IMR-90 (cell line): ENCODE results near the gene TBCD. TPM values are rescaled to one million over a fixed set of nuclear protein-coding genes. Genes with fewer than 3 reads are reported as not detected.

ENCODE experiments used
- ATAC-seq: fragments of 200-7000 bp; cut with Tn5 transposase; 2 replicates; pipeline ENCODE4 v1.9.1; 2020; ENCODE audit warnings: low read depth, mild to moderate bottlenecking, moderate library complexity
- BruUV-seq: library from RNA; stranded (reverse); fragments of 400-500 nt; replicated peaks from 2 replicates; lab custom pipeline; 2021; lab: Mats Ljungman, UMichigan
- CTCF ChIA-PET: fragments of 300-600 bp; formaldehyde crosslinking; extraction: SDS; loops from one replicate; lab custom pipeline; 2021; ENCODE audit warnings: antibody characterized with exemption; lab: Yijun Ruan, JAX
- POLR2A ChIA-PET: fragments of 300-600 bp; sonication (Branson Sonifier 250); formaldehyde crosslinking; loops from one replicate; lab custom pipeline; 2022; ENCODE audit warnings: antibody characterized with exemption; ENCODE audit not compliant: unreplicated experiment; lab: Charles Lee
- DNase-seq: peaks from one replicate; pipeline ENCODE4 v3.0.0; 2013
- H2AFZ ChIP-seq: replicated peaks from 2 replicates; pipeline ENCODE3; 2013; ENCODE audit warnings: low read length, mild to moderate bottlenecking; ENCODE audit not compliant: poor library complexity
- H2AK5ac ChIP-seq: 2 replicates; pipeline ENCODE4 v1.6.1; 2013; ENCODE audit warnings: low read depth, low read length, inconsistent platforms
- H2AK9ac ChIP-seq: replicated peaks from 2 replicates; pipeline ENCODE3; 2013; ENCODE audit warnings: mild to moderate bottlenecking, low read depth, low read length, moderate library complexity; ENCODE audit not compliant: poor library complexity
- H2BK120ac ChIP-seq: 2 replicates; pipeline ENCODE4 v1.6.1; 2013; ENCODE audit warnings: low read depth, low read length, inconsistent platforms
- H2BK15ac ChIP-seq: 3 replicates; pipeline ENCODE4 v1.6.1; 2013; ENCODE audit warnings: low read depth, low read length, inconsistent platforms
- H2BK20ac ChIP-seq: 2 replicates; pipeline ENCODE4 v1.6.1; 2013; ENCODE audit warnings: low read depth, mild to moderate bottlenecking, inconsistent platforms, low read length, moderate library complexity
- H2BK5ac ChIP-seq: 2 replicates; pipeline ENCODE4 v1.6.1; 2013; ENCODE audit warnings: mild to moderate bottlenecking, low read depth, low read length, inconsistent platforms; ENCODE audit not compliant: poor library complexity, severe bottlenecking
- H3K14ac ChIP-seq: replicated peaks from 2 replicates; pipeline ENCODE4 v1.6.1; 2013; ENCODE audit warnings: low read depth, low read length, inconsistent platforms
- H3K18ac ChIP-seq: 2 replicates; pipeline ENCODE4 v1.6.1; 2013; ENCODE audit warnings: low read depth, low read length, control low read depth
- H3K23ac ChIP-seq: 2 replicates; pipeline ENCODE4 v1.6.1; 2013; ENCODE audit warnings: low read depth, low read length, inconsistent platforms
- H3K27ac ChIP-seq: 2 replicates; pipeline ENCODE4 v1.5.1; 2013; ENCODE audit warnings: mild to moderate bottlenecking, control low read depth, low read length; ENCODE audit not compliant: insufficient read depth
- H3K27me3 ChIP-seq: 2 replicates; pipeline ENCODE4 v1.6.1; 2013; ENCODE audit warnings: low read length; ENCODE audit not compliant: control insufficient read depth, insufficient read depth
- H3K36me3 ChIP-seq: 2 replicates; pipeline ENCODE4 v1.6.1; 2013; ENCODE audit warnings: low read length, mixed read lengths; ENCODE audit not compliant: control insufficient read depth, insufficient read depth
- H3K4ac ChIP-seq: 2 replicates; pipeline ENCODE4 v1.6.1; 2013; ENCODE audit warnings: low read depth, low read length, inconsistent platforms
- H3K4me1 ChIP-seq: 2 replicates; pipeline ENCODE4 v1.6.1; 2013; ENCODE audit warnings: low read length, mixed read lengths; ENCODE audit not compliant: control insufficient read depth, insufficient read depth
- H3K4me2 ChIP-seq: 2 replicates; pipeline ENCODE4 v1.6.1; 2013; ENCODE audit warnings: low read depth, mild to moderate bottlenecking, control low read depth, low read length, moderate library complexity
- H3K4me3 ChIP-seq: 2 replicates; pipeline ENCODE4 v1.5.1; 2013; ENCODE audit warnings: low read depth, mild to moderate bottlenecking, control low read depth, low read length, moderate library complexity; ENCODE audit not compliant: insufficient read depth
- H3K56ac ChIP-seq: 2 replicates; pipeline ENCODE4 v1.6.1; 2013; ENCODE audit warnings: low read length, inconsistent platforms; ENCODE audit not compliant: insufficient read depth; ENCODE audit errors: extremely low read depth
- H3K79me1 ChIP-seq, 2 experiments: 2 replicates each; pipeline ENCODE4 v1.6.1; 2013; ENCODE audit warnings: low read length in 2 of 2, inconsistent platforms in 1 of 2, low read depth in 1 of 2
- H3K9ac ChIP-seq: 2 replicates; pipeline ENCODE4 v1.6.1; 2013; ENCODE audit warnings: low read depth, low read length, control low read depth
- H3K9me1 ChIP-seq: 2 replicates; pipeline ENCODE4 v1.6.1; 2013; ENCODE audit warnings: low read length, inconsistent platforms; ENCODE audit not compliant: insufficient read depth
- H3K9me3 ChIP-seq: 2 replicates; pipeline ENCODE4 v1.6.1; 2013; ENCODE audit warnings: low read length; ENCODE audit not compliant: control insufficient read depth, insufficient read depth
- H4K20me1 ChIP-seq: 2 replicates; pipeline ENCODE4 v1.6.1; 2013; ENCODE audit warnings: low read length, inconsistent platforms; ENCODE audit not compliant: insufficient read depth
- H4K5ac ChIP-seq: 2 replicates; pipeline ENCODE4 v1.6.1; 2013; ENCODE audit warnings: mild to moderate bottlenecking, low read depth, low read length, control low read depth
- H4K8ac ChIP-seq, 2 experiments: 2 replicates each; pipeline ENCODE4 v1.6.1; 2013; ENCODE audit warnings: low read depth in 2 of 2, low read length in 2 of 2, control low read depth in 1 of 2, inconsistent platforms in 1 of 2
- H4K91ac ChIP-seq: 2 replicates; pipeline ENCODE4 v1.6.1; 2013; ENCODE audit warnings: low read depth, low read length, inconsistent platforms; ENCODE audit not compliant: insufficient read depth
- CHD1 ChIP-seq: IDR thresholded peaks from 2 replicates; pipeline ENCODE4 v1.6.1; 2012; ENCODE audit warnings: low read depth, low read length, improper control_type of control experiment
- FOS ChIP-seq: fragments of 150-350 bp; IDR thresholded peaks from 2 replicates; pipeline ENCODE4 v1.6.1; 2016; ENCODE audit warnings: low read depth, low read length
- MAFK ChIP-seq: IDR thresholded peaks from 2 replicates; pipeline ENCODE4 v1.6.1; 2012; ENCODE audit warnings: low read depth, low read length, improper control_type of control experiment
- MAZ ChIP-seq: IDR thresholded peaks from 2 replicates; pipeline ENCODE4 v1.6.1; 2012; ENCODE audit warnings: low read depth, mild to moderate bottlenecking, low read length, improper control_type of control experiment, moderate library complexity, borderline replicate concordance
- MXI1 ChIP-seq: IDR thresholded peaks from 2 replicates; pipeline ENCODE4 v1.6.1; 2012; ENCODE audit warnings: low read depth, mild to moderate bottlenecking, low read length, moderate library complexity, borderline replicate concordance
- NFE2L2 ChIP-seq: fragments of 150-350 bp; IDR thresholded peaks from 2 replicates; pipeline ENCODE4 v1.6.1; 2016; ENCODE audit warnings: low read depth, mild to moderate bottlenecking, low read length
- POLR2A ChIP-seq: IDR thresholded peaks from 2 replicates; pipeline ENCODE4 v1.6.1; 2012; ENCODE audit warnings: mild to moderate bottlenecking, low read depth, low read length
- RAD21 ChIP-seq: IDR thresholded peaks from 2 replicates; pipeline ENCODE4 v1.6.1; 2012; ENCODE audit warnings: low read length, improper control_type of control experiment
- RCOR1 ChIP-seq: IDR thresholded peaks from 2 replicates; pipeline ENCODE4 v1.6.1; 2012; ENCODE audit warnings: mild to moderate bottlenecking, low read length, improper control_type of control experiment; ENCODE audit not compliant: insufficient replicate concordance
- RFX5 ChIP-seq: IDR thresholded peaks from 2 replicates; pipeline ENCODE4 v1.8.0; 2012; ENCODE audit warnings: low read depth, mild to moderate bottlenecking, low read length, moderate library complexity
- SMC3 ChIP-seq: fragments of 150-350 bp; IDR thresholded peaks from 2 replicates; pipeline ENCODE4 v1.6.1; 2016; ENCODE audit warnings: low read depth, mild to moderate bottlenecking, antibody characterized with exemption, low read length, moderate library complexity
- whole genome bisulfite sequencing, 2 experiments: methylation state at CpG; one replicate each; pipeline versions ENCODE4 v1.1.5 to v1.1.7; 2013; ENCODE audit warnings: missing lambda C conversion rate in 2 of 2; ENCODE audit not compliant: insufficient read length in 1 of 2; ENCODE audit errors: extremely low coverage in 2 of 2; 5-methylcytosine and 5-hydroxymethylcytosine counted together
- dilution Hi-C: fragments of 300-500 bp; cut with HindIII; formaldehyde crosslinking; loops from one replicate; pipeline ENCODE4 v1.14.3; 2018; ENCODE audit warnings: low sequenced_read_pairs; ENCODE audit not compliant: unreplicated experiment
- in situ Hi-C: fragments of 300-500 bp; cut with MboI; formaldehyde crosslinking; loops from 3 replicates; pipeline ENCODE4 v1.14.3; 2019; ENCODE audit warnings: low sequenced_read_pairs, inconsistent platforms, mixed read lengths
- intact Hi-C: fragments of 100-400 bp; cut with micrococcal nuclease; formaldehyde crosslinking; loops from 2 replicates; pipeline ENCODE4 v1.10.0; 2022
- polyA plus RNA-seq, 3 experiments: library from polyadenylated mRNA; depleted of rRNA; stranded (reverse); fragments of >200 nt; gene quantifications; 2 replicates each; pipeline ENCODE4 v1.2.3, GENCODE V29; 2012; ENCODE audit warnings: low replicate concordance in 1 of 3
- total RNA-seq: library from RNA; depleted of rRNA; stranded (reverse); fragments of >200 nt; gene quantifications from 2 replicates; pipeline ENCODE4 v1.2.3, GENCODE V29; 2012
- TF ChIP-seq, protein P1 (sequence below): fragments of 150-350 bp; IDR thresholded peaks from 2 replicates; pipeline ENCODE4 v1.6.1; 2016; ENCODE audit warnings: low read depth, mild to moderate bottlenecking, low read length, moderate library complexity, borderline replicate concordance
- TF ChIP-seq, protein P2 (sequence below): conservative IDR thresholded peaks from 2 replicates; pipeline ENCODE4 v1.5.1; 2012; ENCODE audit warnings: mild to moderate bottlenecking, low read depth, low read length, improper control_type of control experiment
- TF ChIP-seq, protein P3 (sequence below): fragments of 150-350 bp; IDR thresholded peaks from 2 replicates; pipeline ENCODE4 v1.6.1; 2017; ENCODE audit warnings: mild to moderate bottlenecking, antibody characterized with exemption, low read length, low read depth

Gene TBCD
- total and polyA plus RNA-seq, 2 of the 4 experiments (the other 2 are of a cell fraction), result 21.9 to 54.5 TPM

DNA sequence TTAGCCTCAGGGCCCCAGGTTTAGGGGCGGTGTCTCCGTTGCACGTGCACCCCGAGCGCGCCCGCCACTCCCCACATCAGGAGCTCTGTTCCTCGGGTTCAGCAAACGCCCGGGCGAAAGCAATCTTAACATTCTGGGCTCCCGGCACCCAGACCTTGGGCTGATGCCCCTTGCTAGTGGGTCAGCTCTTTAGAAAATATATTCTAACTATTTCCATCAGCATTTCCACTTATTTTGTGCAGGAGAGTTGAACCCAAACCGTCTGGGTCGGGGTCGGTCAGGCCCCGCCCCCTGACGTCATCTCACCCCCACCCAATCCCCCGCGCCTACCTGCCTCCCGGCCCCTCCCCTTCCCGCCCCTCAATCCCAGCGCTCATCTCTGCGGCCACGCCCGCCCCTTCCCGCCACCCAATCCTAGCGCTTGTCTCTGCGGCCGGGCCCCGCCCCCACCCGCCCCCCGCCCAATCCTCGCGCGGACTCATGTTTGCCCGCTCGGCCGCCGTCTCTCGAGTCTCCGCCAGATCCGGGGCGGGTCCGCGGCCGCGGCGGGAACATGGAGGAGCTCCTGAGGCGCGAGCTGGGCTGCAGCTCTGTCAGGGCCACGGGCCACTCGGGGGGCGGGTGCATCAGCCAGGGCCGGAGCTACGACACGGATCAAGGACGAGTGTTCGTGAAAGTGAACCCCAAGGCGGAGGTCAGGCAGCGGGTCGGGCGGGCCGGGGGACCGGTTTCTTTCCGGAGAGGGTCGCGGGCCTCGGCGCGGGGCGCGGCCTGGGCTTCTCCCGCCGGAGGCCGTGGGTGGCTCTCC lies 35.5 kb upstream of the TBCD start, which contains the start of gene FN3KRP:
TSS of gene FN3KRP (plus strand) at position 504 of the 808 bp plus-strand sequence. CDS start at position 554, 50 bp downstream.
- Histone ChIP-seq H3K27me3 (peaks cover 5% of the 10 kb centered on the region; the same call in 1 of the 2 replicates), H4K8ac (peak within 1 kb of the TSS; percentile 57 to 61; a peak in 3 of 4 replicates), H3K4ac (peak within 1 kb of the TSS; percentile 59), H3K9me3 (no peaks in the 10 kb centered on the region), H3K23ac (peak within 1 kb of the TSS; percentile 85; the same call in 1 of the 2 replicates), H3K14ac (peak within 1 kb of the TSS; percentile 59), H2BK20ac (no peak within 1 kb of the TSS), H3K79me1 (peaks cover 10 to 22% of the 10 kb centered on the region in 2 experiments), H2BK120ac (no peak within 1 kb of the TSS), H3K9me1 (peaks cover 6% of the 10 kb centered on the region), H3K18ac (peak within 1 kb of the TSS; percentile 42; the same call in 1 of the 2 replicates), H4K91ac (no peak within 1 kb of the TSS), H3K36me3 (peaks cover 15% of the 10 kb centered on the region), H3K56ac (no peak within 1 kb of the TSS), H2AK9ac (peak within 1 kb of the TSS; percentile 84), H2AK5ac (no peak within 1 kb of the TSS; the same call in 1 of the 2 replicates), H2BK5ac (no peak within 1 kb of the TSS), H3K27ac (peak within 1 kb of the TSS; percentile 87), H3K4me3 (peak within 1 kb of the TSS; percentile 94), H3K4me2 (peak within 1 kb of the TSS; percentile 99), H2BK15ac (no peak within 1 kb of the TSS), H4K5ac (peak within 1 kb of the TSS; percentile 83), H3K4me1 (peaks cover 7% of the 10 kb centered on the region), H2AFZ (peak within 1 kb of the TSS; percentile 93), H4K20me1 (0 out of 2 replicates have a peak, but pooled peaks cover 4% of the 10 kb centered on the region), H3K9ac (peak within 1 kb of the TSS; percentile 94)
- no TSS peak for BruUV-seq
- peak; percentile 83 for DNase-seq
- POLR2A ChIA-PET, result interaction anchor here (0.7 kb wide), 2 partner anchors 15 to 487 kb away, joined by 10 read pairs; no protein-coding TSS in a partner anchor
- in situ Hi-C loops, result no loop called here
- intact Hi-C loops, result no loop called here
- CTCF ChIA-PET, result no interaction called here
- peak; percentile 96 for ATAC-seq
- dilution Hi-C loops, result no loop called here
- WGBS, 2 experiments, result 0% methylated on average over 30 of the region's 75 CpGs; no CpG with 5 or more reads in 1 of the 2 experiments
- TF ChIP-seq, protein P1, sequence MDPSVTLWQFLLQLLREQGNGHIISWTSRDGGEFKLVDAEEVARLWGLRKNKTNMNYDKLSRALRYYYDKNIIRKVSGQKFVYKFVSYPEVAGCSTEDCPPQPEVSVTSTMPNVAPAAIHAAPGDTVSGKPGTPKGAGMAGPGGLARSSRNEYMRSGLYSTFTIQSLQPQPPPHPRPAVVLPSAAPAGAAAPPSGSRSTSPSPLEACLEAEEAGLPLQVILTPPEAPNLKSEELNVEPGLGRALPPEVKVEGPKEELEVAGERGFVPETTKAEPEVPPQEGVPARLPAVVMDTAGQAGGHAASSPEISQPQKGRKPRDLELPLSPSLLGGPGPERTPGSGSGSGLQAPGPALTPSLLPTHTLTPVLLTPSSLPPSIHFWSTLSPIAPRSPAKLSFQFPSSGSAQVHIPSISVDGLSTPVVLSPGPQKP, result no peak
- TF ChIP-seq NFE2L2 (no peak), MAZ (peak; percentile 64; the same call in 1 of the 2 replicates), MAFK (no peak), RFX5 (no peak), MXI1 (peak; percentile 72), FOS (no peak), RAD21 (no peak), RCOR1 (no peak), POLR2A (peak; percentile 70), SMC3 (no peak), CHD1 (no peak)
- TF ChIP-seq, protein P2, sequence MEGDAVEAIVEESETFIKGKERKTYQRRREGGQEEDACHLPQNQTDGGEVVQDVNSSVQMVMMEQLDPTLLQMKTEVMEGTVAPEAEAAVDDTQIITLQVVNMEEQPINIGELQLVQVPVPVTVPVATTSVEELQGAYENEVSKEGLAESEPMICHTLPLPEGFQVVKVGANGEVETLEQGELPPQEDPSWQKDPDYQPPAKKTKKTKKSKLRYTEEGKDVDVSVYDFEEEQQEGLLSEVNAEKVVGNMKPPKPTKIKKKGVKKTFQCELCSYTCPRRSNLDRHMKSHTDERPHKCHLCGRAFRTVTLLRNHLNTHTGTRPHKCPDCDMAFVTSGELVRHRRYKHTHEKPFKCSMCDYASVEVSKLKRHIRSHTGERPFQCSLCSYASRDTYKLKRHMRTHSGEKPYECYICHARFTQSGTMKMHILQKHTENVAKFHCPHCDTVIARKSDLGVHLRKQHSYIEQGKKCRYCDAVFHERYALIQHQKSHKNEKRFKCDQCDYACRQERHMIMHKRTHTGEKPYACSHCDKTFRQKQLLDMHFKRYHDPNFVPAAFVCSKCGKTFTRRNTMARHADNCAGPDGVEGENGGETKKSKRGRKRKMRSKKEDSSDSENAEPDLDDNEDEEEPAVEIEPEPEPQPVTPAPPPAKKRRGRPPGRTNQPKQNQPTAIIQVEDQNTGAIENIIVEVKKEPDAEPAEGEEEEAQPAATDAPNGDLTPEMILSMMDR, result no peak
- TF ChIP-seq, protein P3, sequence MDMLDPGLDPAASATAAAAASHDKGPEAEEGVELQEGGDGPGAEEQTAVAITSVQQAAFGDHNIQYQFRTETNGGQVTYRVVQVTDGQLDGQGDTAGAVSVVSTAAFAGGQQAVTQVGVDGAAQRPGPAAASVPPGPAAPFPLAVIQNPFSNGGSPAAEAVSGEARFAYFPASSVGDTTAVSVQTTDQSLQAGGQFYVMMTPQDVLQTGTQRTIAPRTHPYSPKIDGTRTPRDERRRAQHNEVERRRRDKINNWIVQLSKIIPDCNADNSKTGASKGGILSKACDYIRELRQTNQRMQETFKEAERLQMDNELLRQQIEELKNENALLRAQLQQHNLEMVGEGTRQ, result no peak
